ENCODE results near the gene ADAD2. TPM values are rescaled to one million over a fixed set of nuclear protein-coding genes. Genes with fewer than 3 reads are reported as not detected.

ADAD2 gene
- total RNA-seq, 2 experiments from 2014 or later = 0.30 to 0.45 TPM

- H3K4me1 Mint-ChIP-seq (ENCODE audit: low read depth) = peaks cover 17% of the 10 kb centered on the region
- H3K36me3 Mint-ChIP-seq (ENCODE audit: low read depth) = peaks cover 8% of the 10 kb centered on the region
- H3K27me3 Mint-ChIP-seq (ENCODE audit: low read depth) = no peaks in the 10 kb centered on the region
- no peak for DNase-seq
- H3K27ac Mint-ChIP-seq = peak overlapping the region; percentile 81
- no peaks in the 10 kb centered on the region for H3K9me3 Mint-ChIP-seq
- CTCF ChIA-PET = interaction anchor here (0.7 to 1.2 kb wide), 4 partner anchors 8 to 116 kb away, joined by 3 read pairs; partner anchors contain the start of gene TAF1C
- no peak overlapping the region for H3K4me3 Mint-ChIP-seq
- intact Hi-C loops (cut with micrococcal nuclease) = no loop called here
Observed at GRCh38 chr16:84178892-84179611, 11.9 kb upstream of the ADAD2 start.

- no peak overlapping the region for H3K27ac Mint-ChIP-seq
- CTCF ChIA-PET = interaction anchor here (0.9 to 1.2 kb wide), 2 partner anchors 94 to 117 kb away, joined by 3 read pairs; no protein-coding TSS in a partner anchor
- intact Hi-C loops (cut with micrococcal nuclease) = no loop called here
Observed at GRCh38 chr16:84179612-84180320, 11.2 kb upstream of the ADAD2 start.

GRCh38 chr16:84180519-84181140 is 10.3 kb upstream of the ADAD2 start:
- peaks cover 26% of the 10 kb centered on the region for H3K4me1 Mint-ChIP-seq (ENCODE audit: low read depth)
- no peaks in the 10 kb centered on the region for H3K27me3 Mint-ChIP-seq (ENCODE audit: low read depth)
- CTCF ChIA-PET = no interaction called here
- H3K27ac Mint-ChIP-seq = no peak overlapping the region
- DNase-seq = no peak
- intact Hi-C loops (cut with micrococcal nuclease) = no loop called here
- H3K4me3 Mint-ChIP-seq = no peak overlapping the region
- H3K36me3 Mint-ChIP-seq (ENCODE audit: low read depth) = peaks cover 8% of the 10 kb centered on the region
- no peaks in the 10 kb centered on the region for H3K9me3 Mint-ChIP-seq

More at GRCh38 chr16:84179612-84180320, 11.2 kb upstream of the ADAD2 start:
- Mint-ChIP-seq H3K4me1 (ENCODE audit: low read depth) (peaks cover 23% of the 10 kb centered on the region), H3K9me3 (no peaks in the 10 kb centered on the region), H3K27me3 (ENCODE audit: low read depth) (no peaks in the 10 kb centered on the region), H3K36me3 (ENCODE audit: low read depth) (peaks cover 8% of the 10 kb centered on the region), H3K4me3 (no peak overlapping the region)
- no peak for DNase-seq

- Mint-ChIP-seq H3K4me3 (no peak overlapping the region), H3K9me3 (no peaks in the 10 kb centered on the region), H3K27me3 (ENCODE audit: low read depth) (no peaks in the 10 kb centered on the region), H3K4me1 (ENCODE audit: low read depth) (peaks cover 30% of the 10 kb centered on the region), H3K36me3 (ENCODE audit: low read depth) (peaks cover 8% of the 10 kb centered on the region), H3K27ac (no peak overlapping the region)
- no peak for DNase-seq
- intact Hi-C loops (cut with micrococcal nuclease) = no loop called here
- CTCF ChIA-PET = no interaction called here
Observed at GRCh38 chr16:84181144-84181915, 9.6 kb upstream of the ADAD2 start.

- CTCF ChIA-PET = interaction anchor here (0.6 kb wide), 1 partner anchor 1825 kb away, joined by 3 read pairs; no protein-coding TSS in a partner anchor
- H3K27ac Mint-ChIP-seq = no peak overlapping the region
- intact Hi-C loops (cut with micrococcal nuclease) = no loop called here
- peaks cover 10% of the 10 kb centered on the region for H3K36me3 Mint-ChIP-seq (ENCODE audit: low read depth)
- no peak for DNase-seq
- no peak overlapping the region for H3K4me3 Mint-ChIP-seq
- H3K9me3 Mint-ChIP-seq = no peaks in the 10 kb centered on the region
- H3K4me1 Mint-ChIP-seq (ENCODE audit: low read depth) = peaks cover 32% of the 10 kb centered on the region
- H3K27me3 Mint-ChIP-seq (ENCODE audit: low read depth) = no peaks in the 10 kb centered on the region
Observed at GRCh38 chr16:84182104-84182503, 8.9 kb upstream of the ADAD2 start.

- intact Hi-C loops (cut with micrococcal nuclease) = no loop called here
- Mint-ChIP-seq H3K9me3 (no peaks in the 10 kb centered on the region), H3K4me3 (no peak overlapping the region), H3K36me3 (ENCODE audit: low read depth) (peaks cover 8% of the 10 kb centered on the region), H3K27ac (no peak overlapping the region), H3K4me1 (ENCODE audit: low read depth) (peaks cover 27% of the 10 kb centered on the region), H3K27me3 (ENCODE audit: low read depth) (no peaks in the 10 kb centered on the region)
- no peak for DNase-seq
- CTCF ChIA-PET = interaction anchor here (0.6 to 5.0 kb wide), 2 partner anchors 9 to 1824 kb away, joined by 3 to 43 read pairs; no protein-coding TSS in a partner anchor
Observed at GRCh38 chr16:84182680-84183571, 8.0 kb upstream of the ADAD2 start.

DNA sequence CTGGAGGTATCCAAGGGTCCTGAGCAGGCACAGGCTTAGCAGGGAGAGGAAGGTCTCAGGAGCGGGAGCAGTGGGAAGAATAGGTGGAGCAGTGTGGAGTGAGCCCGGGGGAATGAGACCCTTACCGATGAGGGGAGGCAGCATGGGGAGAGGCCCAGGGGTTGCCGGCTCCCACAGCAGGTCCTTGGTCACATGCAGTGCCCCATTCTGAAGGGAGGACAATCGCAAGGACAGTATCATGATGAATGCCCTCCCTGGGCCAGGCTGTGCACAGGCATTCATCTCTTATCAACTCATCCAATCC is 7.4 kb upstream of the ADAD2 start:
- Mint-ChIP-seq H3K9me3 (no peaks in the 10 kb centered on the region), H3K36me3 (ENCODE audit: low read depth) (peaks cover 7% of the 10 kb centered on the region), H3K4me3 (no peak overlapping the region), H3K27me3 (ENCODE audit: low read depth) (no peaks in the 10 kb centered on the region), H3K27ac (no peak overlapping the region), H3K4me1 (ENCODE audit: low read depth) (peaks cover 21% of the 10 kb centered on the region)
- CTCF ChIA-PET = interaction anchor here (5.0 kb wide), 1 partner anchor 9 kb away, joined by 43 read pairs; no protein-coding TSS in a partner anchor
- no peak for DNase-seq
- intact Hi-C loops (cut with micrococcal nuclease) = no loop called here

DNA sequence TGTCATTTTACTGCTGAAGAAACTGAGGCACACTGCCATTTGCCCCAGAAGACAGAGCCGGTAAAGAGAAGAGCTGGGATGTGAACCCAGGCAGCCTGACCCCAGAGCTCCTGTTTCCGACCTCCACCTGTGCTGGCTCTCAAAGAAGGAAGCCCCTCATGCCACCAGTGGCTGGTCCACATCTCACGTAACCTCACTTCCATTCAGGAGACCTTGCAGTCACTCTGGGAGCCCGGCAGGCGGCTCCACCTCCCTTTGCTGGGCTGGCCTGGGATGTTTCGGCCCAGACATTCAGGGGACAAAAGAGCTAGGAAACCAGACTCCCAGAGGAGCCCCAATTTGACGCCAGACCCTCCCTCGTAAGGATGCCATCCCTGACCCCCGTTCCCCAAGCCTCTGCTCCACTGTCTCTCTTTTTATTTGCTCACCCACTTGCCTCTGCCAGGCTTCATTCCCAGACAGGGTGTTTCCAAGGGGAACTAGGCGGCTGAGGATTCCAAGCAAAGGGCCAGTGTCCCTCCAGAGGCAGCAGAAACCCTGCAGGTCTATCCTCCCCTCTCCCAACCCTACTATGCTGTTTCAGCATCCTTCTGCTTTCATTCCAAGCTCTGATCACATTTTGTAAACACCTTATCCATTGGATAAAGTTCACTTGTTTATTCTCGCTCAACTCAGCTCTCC is 6.9 kb upstream of the ADAD2 start:
- Mint-ChIP-seq H3K4me1 (ENCODE audit: low read depth) (peaks cover 21% of the 10 kb centered on the region), H3K9me3 (no peaks in the 10 kb centered on the region), H3K4me3 (no peak overlapping the region), H3K27ac (peak overlapping the region; percentile 21), H3K36me3 (ENCODE audit: low read depth) (peaks cover 7% of the 10 kb centered on the region), H3K27me3 (ENCODE audit: low read depth) (no peaks in the 10 kb centered on the region)
- CTCF ChIA-PET = interaction anchor here (1.6 to 5.0 kb wide), 2 partner anchors 10 to 99 kb away, joined by 5 to 43 read pairs; no protein-coding TSS in a partner anchor
- no peak for DNase-seq
- intact Hi-C loops (cut with micrococcal nuclease) = no loop called here

- Mint-ChIP-seq H3K27ac (peak overlapping the region; percentile 6), H3K9me3 (no peaks in the 10 kb centered on the region), H3K4me3 (peak overlapping the region; percentile 93), H3K36me3 (ENCODE audit: low read depth) (peaks cover 7% of the 10 kb centered on the region), H3K4me1 (ENCODE audit: low read depth) (peaks cover 21% of the 10 kb centered on the region), H3K27me3 (ENCODE audit: low read depth) (no peaks in the 10 kb centered on the region)
- DNase-seq = no peak
- intact Hi-C loops (cut with micrococcal nuclease) = no loop called here
- CTCF ChIA-PET = interaction anchor here (0.8 to 5.0 kb wide), 3 partner anchors 11 to 100 kb away, joined by 3 to 43 read pairs (median 5); no protein-coding TSS in a partner anchor
Observed at GRCh38 chr16:84184775-84185174, 6.2 kb upstream of the ADAD2 start.

DNA sequence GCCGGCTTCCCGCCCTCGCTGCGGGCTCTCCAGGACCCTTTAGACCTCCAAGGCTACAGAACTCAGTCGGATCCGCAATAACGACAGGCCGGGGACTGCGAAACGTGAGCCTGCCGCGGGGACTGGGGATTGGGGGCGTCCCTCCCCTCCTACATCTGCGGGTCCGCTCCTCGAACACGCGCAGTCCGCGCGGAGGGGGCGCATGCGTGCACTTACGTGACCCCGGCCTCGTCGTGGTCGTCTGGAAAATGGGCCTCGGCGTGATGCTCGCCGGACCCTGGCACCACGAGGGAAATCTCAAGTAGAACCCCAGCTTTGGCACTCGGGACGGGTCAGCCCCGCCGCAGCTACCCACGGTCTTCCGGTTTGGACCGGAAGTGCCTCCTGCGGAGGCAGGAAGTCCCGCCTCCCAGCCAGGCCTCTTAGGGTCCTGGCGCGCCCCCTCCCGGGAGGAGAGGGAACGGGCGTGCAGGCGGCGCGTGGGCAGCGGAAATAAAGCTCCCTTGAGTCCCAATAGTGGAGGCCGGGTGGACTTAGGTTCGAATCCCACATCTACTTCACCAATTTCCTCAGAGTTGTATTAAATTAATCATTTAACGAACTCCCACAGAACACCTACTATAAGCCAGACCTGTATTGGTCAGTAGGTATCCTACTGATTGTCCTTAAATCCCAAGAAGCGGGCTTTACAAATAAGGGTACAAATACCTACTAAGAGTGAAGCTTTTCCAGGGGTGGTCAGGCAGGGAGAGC is 4.1 kb upstream of the ADAD2 start, which contains the start of gene TAF1C:
Gene TAF1C, minus strand, starts transcription at position 373 of the 753 bp plus-strand sequence. CDS start 2,069 bp downstream, outside the sequence.
- Mint-ChIP-seq H3K36me3 (ENCODE audit: low read depth) (peaks cover 6% of the 10 kb centered on the region), H3K9me3 (no peaks in the 10 kb centered on the region)
- CTCF ChIA-PET = interaction anchor here (0.6 to 5.0 kb wide), 29 partner anchors 8 to 1795 kb away, joined by 3 to 49 read pairs (median 4); partner anchors contain the start of genes DNAAF1, HSDL1 and MBTPS1

More for the DNA sequence above, 4.1 kb upstream of the ADAD2 start, which contains the start of gene TAF1C:
- Mint-ChIP-seq H3K27me3 (ENCODE audit: low read depth) (no peaks in the 10 kb centered on the region), H3K27ac (peak within 1 kb of the TSS; percentile 89), H3K4me1 (ENCODE audit: low read depth) (peaks cover 21% of the 10 kb centered on the region), H3K4me3 (peak within 1 kb of the TSS; percentile 93)
- intact Hi-C loops (cut with micrococcal nuclease) = loop anchor here (1.0 to 2.0 kb wide), 4 partner anchors 42 to 318 kb away; partner anchors contain the start of genes DNAAF1, HSDL1, MBTPS1 and MEAK7
- DNase-seq = peak; percentile 94

Measured in activated naive CD4-positive, alpha-beta T cell treated with anti-CD3 and anti-CD28 coated beads for 36 hours (primary cell).